NCI-H774 (cell line): Measurements from ENCODE around the gene FBXO44.

ENCODE experiments used
- DNase-seq: peaks from one replicate; lab custom pipeline; 2025; lab: John Stamatoyannopoulos, UW

FBXO44 gene

DNA sequence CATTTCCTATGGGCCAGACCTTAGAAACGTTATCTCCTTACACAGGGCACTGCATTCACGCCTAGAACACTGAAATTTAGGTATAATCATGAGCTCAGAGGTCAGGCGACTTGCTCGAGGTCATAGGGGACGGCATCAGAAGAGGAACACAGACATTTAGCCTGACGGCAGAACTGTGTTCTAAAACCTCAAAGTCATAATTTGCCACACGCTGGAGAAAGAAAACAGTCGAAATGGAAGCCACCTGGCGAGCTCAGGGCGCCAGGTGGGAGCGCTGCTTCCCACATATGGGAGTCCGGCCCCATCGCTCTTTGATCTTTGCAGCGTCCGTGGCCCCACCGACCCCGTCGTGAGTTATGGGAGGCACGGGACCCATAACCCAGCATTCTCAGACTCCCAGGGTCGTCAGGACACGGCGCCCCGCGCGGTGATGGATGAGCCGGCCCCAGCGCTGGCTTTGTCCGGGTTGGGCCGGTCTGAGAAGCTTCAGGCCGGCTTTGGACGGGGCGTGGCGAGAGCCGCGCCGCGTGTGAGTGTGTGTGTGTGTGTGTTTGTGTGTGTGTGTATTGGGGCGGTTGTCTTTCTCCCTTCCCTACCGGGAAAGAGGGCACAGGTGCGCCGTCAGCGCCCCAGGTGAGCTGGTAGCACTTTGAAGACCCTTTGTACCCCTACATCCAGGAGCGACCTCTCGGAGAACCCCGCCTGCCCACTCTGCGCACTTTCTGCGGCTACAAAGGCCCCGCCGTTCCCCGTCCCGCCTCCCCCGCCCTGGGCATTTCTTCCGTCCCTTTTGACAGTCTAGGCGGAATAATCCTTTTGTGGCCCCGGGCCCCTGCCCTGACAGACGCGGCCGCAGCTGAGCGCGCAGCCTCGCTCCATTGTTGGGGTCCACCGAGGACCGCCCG is 36.0 kb downstream of the FBXO44 start:
- DNase-seq: no peak

DNA sequence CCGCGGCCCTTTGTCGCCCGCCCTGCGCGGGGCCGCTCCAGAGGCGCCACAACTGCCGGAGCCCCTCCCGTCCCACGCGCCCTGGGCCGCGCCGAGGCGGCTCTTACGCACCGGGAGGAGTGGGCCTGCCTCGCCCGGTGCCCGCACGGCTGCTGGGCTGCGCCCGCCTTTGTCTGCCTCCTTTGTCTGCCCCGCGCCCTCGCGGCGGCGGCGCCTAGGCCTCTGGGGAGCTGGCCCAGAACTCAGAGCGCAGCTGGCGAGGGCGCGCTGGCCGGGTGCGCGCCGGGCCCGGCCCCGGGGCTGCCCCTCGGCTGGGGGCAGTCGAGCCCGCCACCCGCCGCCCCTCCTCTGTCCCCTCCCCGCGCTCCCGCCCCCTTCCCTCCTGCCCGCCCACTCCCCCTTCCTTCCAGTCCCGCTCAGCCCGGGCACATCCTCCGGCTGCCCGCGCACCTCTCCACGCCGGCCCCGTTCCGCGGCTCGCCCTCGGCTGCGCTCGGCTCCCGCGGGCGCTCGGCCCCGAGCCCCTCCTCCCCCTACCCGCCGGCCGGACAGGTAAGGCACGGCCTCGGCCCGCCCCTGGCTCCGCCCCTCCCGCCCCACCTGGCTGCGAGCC is 36.7 kb downstream of the FBXO44 start, which contains the start of gene DRAXIN:
DRAXIN (plus strand) TSS at position 409 of the 613 bp plus-strand sequence. CDS start 14,549 bp downstream, outside the sequence.
- DNase-seq: no peak

DNA sequence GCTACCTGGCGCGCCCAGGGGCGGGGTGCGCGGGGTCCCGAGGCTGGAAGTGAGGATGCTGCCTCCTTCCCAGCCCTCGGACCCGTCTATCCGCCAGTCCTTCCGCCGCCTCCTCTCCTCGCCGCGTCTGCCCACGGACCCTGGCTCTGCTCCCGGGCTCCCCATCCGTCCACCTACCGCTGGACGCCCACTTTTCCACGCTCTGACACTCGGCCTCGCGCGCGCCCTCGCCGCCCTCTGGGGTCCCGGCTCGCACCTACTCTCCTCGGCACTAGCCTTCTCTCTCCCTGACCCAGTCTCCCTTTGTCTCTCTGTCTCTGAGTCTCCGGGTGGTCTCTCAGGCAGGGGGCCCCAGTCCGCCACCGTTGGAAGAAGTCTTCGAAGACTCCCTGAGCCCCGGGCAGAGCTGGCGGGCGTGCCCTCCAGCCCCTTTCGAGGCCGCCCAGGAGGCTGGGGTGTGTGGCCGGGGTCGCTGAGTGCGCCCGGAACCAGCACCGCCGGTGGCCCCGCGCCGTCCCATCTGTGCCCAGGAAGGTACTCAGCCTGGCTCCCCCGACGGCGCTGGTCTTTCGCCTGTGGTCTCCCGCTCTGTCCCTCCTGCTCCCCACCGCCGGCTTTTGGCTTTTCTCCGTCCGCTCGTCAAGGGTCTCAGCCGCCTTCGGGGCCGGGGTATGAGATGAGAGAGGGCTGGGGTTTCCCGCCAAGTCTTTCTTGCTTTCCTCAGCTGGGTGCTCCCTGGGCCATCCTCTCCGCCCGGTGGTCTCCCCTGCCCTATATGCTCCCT is 37.4 kb downstream of the FBXO44 start:
- no peak for DNase-seq

DNA sequence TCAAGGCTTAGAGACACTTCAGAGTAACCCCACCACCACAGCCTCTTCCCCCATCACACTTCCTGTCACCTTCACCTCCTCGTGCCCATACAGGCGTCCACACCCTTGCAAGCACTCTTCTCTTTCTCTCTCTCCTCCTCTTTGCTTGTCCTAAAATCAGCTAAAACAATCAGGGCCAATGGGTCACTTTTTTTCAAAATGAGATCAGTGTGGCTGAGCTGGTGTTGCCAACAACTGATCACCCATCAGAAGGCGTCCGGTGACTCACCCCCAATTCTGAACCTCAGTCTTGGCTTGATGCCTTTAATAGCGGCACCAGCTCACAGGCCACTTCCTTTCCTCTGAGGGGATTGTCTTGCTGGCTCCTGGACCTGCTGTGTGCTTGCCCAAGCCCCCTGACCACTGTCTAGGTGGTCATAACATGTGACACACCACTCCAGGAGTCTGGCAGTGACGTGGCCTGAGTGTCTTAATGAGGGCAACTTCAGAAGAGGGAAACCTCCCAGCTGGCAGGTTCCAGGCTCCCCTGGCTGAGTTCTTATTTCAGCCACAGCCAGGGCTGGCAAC is 38.4 kb downstream of the FBXO44 start:
- DNase-seq: no peak

DNA sequence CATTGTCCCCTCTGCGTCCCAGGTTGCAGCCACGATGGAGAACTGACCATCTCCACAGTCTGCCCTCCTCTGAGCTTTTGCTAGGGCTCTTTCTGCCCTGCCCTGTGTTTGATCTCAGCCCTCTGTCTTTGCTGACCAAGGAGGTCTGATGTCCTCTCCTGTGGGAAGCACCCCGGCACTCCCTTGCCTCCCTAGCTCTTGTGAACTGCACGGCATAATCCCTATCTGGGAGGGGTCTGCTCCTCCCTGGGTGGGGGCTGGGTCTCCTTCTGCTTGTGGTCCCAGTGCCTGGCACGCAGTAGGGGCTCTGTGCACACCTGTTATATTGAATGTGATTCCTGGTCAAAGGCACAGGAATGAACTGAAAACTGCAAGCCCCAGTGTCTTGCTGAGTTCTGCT is 39.2 kb downstream of the FBXO44 start:
- no peak for DNase-seq

DNA sequence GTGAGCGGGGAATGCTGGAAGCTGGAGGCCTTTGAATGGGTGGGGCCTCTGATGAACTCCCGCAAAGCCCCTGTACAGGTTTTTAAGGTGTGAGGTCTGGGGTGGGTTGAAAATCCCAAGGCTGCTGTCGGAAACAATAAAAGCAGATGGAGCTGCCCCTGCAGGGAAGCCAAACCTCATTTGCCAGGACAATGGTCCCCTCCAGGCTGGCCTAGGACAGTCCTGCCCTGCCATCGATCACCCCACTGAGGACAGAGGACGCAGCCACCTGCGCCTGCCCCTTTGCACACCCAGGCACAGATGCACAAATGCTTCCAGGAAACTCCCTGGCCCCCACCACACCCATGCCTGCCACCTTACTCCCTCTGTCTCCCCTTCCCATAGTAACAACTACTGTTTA is 41.2 kb downstream of the FBXO44 start:
- no peak for DNase-seq

DNA sequence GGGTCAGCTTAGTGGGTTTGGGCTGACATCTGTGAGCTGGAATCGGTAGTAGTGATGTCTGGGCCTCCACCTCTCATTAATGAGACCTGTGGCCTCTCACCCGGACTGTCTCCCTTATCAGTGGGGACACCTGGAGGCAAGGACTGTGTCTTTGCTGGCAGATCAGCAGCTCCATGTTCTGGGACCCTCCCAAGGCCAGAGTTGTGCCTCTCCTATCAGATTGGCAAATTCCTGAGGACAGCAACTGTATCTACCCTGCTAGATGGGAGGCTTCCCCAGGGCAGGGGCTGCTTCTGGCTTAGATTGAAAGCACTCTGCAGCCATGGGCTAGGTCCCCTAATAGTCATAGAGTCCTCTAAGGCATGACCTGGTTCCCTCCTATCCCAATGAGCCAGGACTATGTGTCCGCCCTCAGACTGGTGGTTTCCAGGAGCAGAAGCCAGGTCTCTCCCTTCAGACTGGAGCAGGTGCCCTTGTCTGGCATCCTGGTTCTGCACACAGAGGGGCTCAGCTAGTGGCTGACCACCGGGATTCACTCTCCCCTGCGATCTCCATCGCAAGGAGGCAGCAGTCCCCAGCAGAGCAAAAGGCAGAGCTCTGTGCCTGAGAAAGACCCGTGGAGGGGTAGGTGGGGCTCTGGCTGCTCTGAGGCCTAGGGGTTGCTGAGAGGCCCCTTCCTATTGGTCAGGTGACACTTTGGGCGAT is 42.7 kb downstream of the FBXO44 start:
- no peak for DNase-seq

DNA sequence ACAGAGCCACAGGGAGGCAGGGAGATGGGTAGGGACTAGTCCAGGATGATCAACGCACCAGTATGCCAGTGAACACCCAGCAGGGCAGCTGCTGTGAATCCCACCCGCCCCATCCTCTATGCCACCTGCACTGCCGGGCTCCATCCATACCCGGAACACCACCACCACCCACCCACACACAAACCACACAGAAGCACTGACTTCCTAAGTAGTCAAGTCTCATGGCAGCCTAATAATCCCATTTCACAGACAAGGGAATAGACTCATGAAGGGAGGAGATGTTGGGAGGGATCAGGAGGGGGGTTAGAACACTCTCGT is 43.2 kb downstream of the FBXO44 start:
- no peak for DNase-seq

DNA sequence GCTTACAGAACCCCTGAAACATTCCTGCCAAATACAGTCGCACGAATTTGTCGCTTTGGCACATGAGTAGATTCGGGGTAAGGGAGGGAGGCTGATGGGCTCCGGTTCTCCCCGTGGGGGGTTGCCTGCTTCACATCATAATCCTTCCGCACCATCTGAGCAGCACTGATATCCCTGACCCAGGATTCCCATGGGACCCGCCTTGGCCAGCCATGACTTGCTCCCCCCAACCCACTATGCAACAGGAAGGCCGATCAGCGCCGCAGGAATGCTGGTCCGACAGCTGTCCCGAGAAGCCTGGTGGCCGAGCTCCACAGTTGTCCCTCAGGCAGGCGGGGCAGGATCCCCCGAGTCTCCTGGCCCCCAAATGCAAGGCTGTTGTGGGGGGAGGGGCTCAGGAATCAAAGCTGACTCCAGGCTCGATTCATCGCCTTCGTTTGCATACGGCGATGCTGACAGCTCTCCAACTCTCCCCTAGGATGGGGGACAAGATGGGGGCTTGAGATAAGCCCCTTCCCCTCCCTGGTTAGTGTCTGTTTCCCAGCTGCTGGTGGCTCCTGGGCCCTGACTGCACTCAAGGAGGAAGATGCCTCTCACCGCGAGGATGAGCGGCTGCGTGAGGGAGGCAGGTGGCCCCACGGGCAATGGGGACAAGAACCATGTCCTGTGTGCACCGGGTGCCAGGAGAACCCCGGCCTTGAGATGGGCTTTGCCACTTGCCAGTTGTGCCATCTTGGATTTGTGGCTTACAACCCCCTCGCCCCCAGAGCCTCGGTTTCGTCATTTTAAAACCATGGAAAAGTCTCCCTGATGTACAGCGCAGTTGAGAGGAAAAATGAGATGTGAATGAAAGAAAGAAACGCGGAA is 46.2 kb downstream of the FBXO44 start:
- no peak for DNase-seq

DNA sequence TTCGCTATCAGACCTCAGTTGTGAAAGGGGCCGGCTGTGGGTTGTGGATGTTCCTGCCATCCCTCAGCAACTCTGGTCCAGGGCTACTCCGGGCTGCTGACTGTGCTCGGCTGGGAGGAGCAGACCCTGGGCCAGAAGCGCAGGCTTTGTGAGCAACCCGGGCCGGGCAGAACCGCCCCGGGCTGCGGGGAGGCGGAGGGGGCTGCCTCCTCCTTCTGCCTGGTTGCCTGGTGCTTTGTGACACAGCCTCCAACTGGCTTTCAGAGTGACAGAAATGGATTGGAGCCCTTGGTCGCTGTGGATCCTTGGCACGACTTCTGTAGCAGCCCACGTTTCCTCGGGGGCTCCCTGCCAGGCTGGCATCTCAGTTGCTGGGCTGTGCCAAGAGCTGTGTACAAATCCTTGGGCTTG is 46.9 kb downstream of the FBXO44 start:
- no peak for DNase-seq

DNA sequence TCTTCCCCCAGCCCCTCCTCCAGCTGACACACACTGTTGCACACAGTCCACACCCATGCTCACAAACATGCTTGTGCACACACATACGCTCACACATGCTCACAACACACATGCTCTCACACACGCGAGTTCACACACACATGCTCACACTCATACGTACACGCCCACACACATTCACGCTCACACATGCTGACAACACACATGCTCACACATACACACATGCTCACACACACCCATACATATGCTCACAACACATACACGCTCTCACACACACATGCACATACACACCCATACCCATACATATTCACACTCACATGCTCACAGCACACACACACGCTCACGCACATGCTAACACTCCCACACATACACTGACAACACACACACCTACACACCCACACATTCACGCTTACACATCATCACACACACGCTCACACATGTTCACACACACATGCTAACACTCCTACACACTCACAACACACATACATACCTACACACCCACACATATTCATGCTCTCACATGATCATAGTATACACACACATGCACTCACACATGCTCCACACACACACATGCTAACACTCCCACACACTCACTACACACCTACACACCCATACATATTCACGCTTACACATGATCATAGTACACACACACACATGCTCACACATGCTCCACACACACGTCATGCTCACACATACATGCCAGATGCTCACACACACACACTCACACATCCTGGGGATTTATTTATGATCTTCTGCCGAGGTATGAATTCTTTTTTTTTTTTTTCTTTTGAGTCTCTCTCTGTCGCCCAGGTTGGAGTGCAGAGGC is 47.5 kb downstream of the FBXO44 start:
- no peak for DNase-seq

DNA sequence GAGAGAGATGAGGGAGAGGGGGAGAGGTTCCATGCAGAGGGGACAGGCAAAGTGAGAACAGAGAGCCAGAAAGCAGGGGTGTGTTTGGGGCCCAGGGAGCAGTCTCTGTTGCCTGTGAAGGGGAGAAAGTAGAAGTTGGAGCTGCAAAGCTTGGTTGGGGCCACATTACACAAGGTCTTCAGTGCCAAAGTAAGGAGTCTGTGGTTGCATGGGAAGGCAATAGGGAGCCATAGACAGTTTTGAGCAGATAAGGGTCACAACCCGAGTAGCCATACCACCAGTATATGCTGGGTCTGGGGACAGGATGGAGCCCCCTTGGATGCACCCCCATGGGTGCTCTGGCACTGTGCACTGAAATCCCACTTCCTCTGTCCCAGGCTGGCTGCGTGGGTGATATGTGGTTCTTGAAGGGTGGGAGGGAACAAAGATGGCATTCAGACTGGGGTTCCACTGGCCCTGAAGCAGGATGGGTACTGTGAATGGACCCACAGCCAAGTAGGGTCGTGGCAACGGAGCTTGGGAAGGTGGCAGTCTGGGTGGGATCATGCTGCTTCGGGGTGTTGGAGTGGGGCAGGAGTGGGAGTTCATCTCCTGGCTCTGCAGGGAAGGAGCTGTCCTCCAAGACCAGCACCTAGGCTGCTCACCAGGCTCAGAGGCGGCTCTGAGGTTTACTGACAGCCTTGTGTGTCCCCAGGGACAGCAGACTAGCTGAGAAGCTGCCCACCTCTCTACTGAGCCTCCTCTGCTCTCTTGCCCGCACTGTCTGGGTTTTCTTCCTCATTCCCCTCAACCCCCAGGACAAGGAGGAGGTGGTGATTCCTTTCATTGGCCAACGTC is 48.9 kb downstream of the FBXO44 start:
- DNase-seq: no peak

DNA sequence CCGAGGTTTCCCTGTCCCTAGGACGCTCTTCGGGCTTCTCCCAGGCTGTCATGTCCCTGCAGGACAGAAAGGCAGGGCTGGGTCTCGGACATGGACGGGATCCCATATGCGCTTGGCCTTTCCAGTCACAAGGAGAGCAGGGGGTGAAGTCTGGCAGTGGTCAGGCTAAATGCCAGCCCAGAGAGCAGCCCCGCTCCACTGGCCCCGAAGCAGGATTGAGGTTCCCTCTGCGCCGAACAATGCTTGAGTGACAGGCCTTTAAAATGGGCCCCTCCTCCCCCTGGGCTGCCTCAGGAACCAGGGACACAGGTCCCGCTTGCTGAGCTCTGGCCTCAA is 49.5 kb downstream of the FBXO44 start:
- DNase-seq: no peak

DNA sequence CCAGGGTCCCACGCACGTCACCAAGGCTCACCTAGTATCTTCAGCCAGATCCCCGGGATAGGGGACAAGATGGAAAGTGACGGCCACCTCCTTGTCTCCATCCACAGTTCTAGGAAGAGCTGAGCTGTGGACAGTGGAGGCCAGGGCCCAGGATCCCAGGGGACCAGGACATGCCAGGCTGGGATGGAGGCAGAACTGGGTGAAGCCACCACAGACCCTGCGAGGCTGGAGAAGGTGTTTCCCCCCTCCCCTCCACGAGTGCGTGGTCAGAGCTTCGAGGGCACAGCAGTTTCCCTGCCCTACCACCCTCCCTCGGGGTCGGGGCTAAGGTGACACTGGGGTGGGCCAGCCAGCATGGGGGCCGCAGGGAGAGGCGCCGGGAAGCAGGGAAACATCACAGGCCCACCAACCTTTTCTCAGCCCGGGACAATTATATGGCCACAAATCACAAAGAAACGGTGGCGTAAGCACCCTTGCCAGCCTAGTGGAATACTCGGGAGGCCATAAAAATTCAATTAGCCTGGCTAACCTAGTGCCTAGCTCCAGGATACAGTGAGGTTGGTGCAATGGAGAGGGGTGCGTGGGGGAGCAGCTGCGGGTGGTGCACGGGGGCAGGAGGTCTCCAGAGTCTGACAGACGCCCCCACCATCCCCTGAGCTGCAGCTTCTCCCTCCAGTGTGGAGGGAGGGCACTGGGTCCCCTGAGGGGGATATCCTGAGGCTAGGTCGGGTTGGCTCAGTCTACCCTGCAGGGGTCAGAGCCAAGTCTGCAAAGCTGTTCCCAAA is 50.2 kb downstream of the FBXO44 start:
- DNase-seq: no peak

DNA sequence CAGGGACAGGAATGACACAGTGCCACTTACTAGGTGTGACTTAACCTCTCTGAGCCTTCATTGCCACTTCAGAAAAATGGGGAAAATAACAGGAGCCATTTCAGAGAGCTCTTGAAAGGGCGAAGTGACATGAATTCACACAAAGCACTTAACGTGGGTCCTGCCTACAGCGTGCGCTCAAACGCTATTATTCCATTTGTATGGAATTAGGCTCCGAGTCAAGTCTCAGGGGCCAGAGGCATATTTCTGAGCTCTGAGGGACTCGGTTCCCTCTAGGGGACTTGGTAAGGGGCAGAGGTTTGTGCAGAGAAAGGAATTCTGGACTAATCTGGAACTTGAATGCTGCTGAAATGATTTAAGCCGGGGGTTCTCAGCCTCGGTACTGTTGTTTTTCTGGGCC is 50.9 kb downstream of the FBXO44 start:
- no peak for DNase-seq

DNA sequence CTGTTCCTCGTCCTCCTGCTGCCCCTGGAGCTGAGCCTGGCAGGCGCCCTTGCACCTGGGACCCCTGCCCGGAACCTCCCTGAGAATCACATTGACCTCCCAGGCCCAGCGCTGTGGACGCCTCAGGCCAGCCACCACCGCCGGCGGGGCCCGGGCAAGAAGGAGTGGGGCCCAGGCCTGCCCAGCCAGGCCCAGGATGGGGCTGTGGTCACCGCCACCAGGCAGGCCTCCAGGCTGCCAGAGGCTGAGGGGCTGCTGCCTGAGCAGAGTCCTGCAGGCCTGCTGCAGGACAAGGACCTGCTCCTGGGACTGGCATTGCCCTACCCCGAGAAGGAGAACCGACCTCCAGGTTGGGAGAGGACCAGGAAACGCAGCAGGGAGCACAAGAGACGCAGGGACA is 51.6 kb downstream of the FBXO44 start:
- DNase-seq: no peak

DNA sequence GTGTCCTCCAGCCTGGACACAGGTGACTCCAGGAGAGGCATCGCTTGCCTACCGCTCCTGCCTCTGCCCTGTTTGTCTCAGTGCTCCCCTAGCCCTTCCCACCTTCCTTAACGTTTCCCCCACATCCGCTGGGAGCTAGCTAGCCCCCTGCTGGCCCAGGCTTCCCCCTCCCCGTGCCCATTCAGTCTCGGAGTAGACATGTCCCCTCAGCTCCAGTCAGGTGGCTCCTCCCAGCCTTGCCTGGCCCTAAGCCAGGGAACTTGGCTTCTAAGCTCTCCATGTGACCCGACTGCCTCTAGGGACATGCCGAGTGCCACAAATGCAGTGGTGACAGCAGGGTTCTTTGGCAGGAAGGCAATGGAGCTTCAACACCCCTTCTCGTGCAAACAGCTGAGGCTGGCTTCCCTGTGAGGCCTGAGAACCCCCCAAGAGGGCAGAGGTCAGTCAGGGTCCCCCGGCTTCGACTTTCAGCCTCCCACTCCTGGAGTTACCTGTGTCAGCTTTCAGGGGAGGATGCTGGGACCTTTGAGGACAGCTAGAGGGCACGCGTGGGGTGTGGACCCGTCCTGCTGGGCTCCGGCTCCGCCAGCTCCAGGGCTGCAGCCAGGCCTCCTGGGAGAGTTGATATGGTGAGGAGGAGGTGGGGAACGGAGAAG is 53.1 kb downstream of the FBXO44 start:
- peak; percentile 3 for DNase-seq
